HepG2 (cell line): Measurements from ENCODE around the gene LAG3. TPM values are rescaled to one million over a fixed set of nuclear protein-coding genes. Genes with fewer than 3 reads are reported as not detected.
A peak's percentile ranks its signal among the peaks of the same experiment; 100 is the strongest.

Experiments used
- BORCS8-MEF2B ChIP-seq: sonication (generic); formaldehyde crosslinking; IDR thresholded peaks from 2 replicates; pipeline ENCODE4 v1.8.0; 2022; ENCODE audit warnings: mild to moderate bottlenecking, missing genetic modification reagents
- CBX2 ChIP-seq, 2 experiments: fragments of 200-600 bp in 1 of 2; sonication (generic); formaldehyde crosslinking in 1 of 2; IDR thresholded peaks; 2 replicates each; pipeline versions ENCODE4 v1.7.0 to v1.8.1; 2018 to 2022; ENCODE audit warnings: low read depth in 2 of 2, low read length in 1 of 2, mild to moderate bottlenecking in 1 of 2, missing genetic modification reagents in 1 of 2
- CEBPB ChIP-seq: IDR thresholded peaks from 2 replicates; pipeline ENCODE4 v1.6.1; 2011; ENCODE audit warnings: low read depth, low read length, improper control_type of control experiment, borderline replicate concordance
- ELF3 ChIP-seq: IDR thresholded peaks from 2 replicates; pipeline ENCODE4 v1.6.1; 2016; ENCODE audit warnings: missing genetic modification reagents, missing compliant biosample characterization
- ETV6 ChIP-seq: sonication (generic); formaldehyde crosslinking; conservative IDR thresholded peaks from 2 replicates; pipeline ENCODE4 v1.4.0; 2020; ENCODE audit warnings: missing genetic modification reagents
- GLI4 ChIP-seq: sonication (generic); formaldehyde crosslinking; IDR thresholded peaks from 2 replicates; pipeline ENCODE4 v1.5.1; 2020; ENCODE audit warnings: missing genetic modification reagents, mild to moderate bottlenecking, moderate library complexity, borderline replicate concordance
- IKZF4 ChIP-seq: sonication (generic); formaldehyde crosslinking; IDR thresholded peaks from 2 replicates; pipeline ENCODE4 v1.5.1; 2020; ENCODE audit warnings: borderline replicate concordance, mild to moderate bottlenecking, low read depth, missing genetic modification reagents; ENCODE audit errors: not compliant biosample characterization
- LCORL ChIP-seq, 2 experiments: fragments of 450-650 bp in 1 of 2; sonication (generic) in 1 of 2; formaldehyde crosslinking in 1 of 2; IDR thresholded peaks; 2 replicates each; pipeline versions ENCODE4 v1.5.0 to v1.6.1; 2017 to 2020; ENCODE audit warnings: antibody characterized with exemption in 1 of 2, missing genetic modification reagents in 1 of 2
- NFKB2 ChIP-seq: sonication (generic); formaldehyde crosslinking; IDR thresholded peaks from 2 replicates; pipeline ENCODE4 v1.4.0; 2020; ENCODE audit warnings: missing genetic modification reagents, borderline replicate concordance
- NFRKB ChIP-seq: fragments of 450-650 bp; IDR thresholded peaks from 2 replicates; pipeline ENCODE4 v1.6.1; 2017
- POLR2AphosphoS5 ChIP-seq: IDR thresholded peaks from 2 replicates; pipeline ENCODE4 v1.6.1; 2012; ENCODE audit warnings: low read depth, low read length
- SATB2 ChIP-seq: sonication (generic); formaldehyde crosslinking; IDR thresholded peaks from 2 replicates; pipeline ENCODE4 v1.5.0; 2020; ENCODE audit warnings: missing genetic modification reagents
- U2AF2 ChIP-seq: fragments of 200-400 bp; formaldehyde crosslinking; IDR thresholded peaks from 2 replicates; pipeline ENCODE4 v1.6.1; 2017; ENCODE audit warnings: low read depth, mild to moderate bottlenecking, low read length
- ZBTB8A ChIP-seq: sonication (generic); formaldehyde crosslinking; IDR thresholded peaks from 2 replicates; pipeline ENCODE4 v1.4.0; 2020; ENCODE audit warnings: mild to moderate bottlenecking, low read depth, missing genetic modification reagents, borderline replicate concordance
- ZNF124 ChIP-seq: sonication (generic); formaldehyde crosslinking; IDR thresholded peaks from 2 replicates; pipeline ENCODE4 v1.4.0; 2020; ENCODE audit warnings: missing genetic modification reagents
- ZNF441 ChIP-seq: sonication (generic); formaldehyde crosslinking; IDR thresholded peaks from 2 replicates; pipeline ENCODE4 v1.7.0; 2021; ENCODE audit warnings: missing genetic modification reagents, borderline replicate concordance
- ZNF597 ChIP-seq: sonication (generic); formaldehyde crosslinking; IDR thresholded peaks from 2 replicates; pipeline ENCODE4 v1.5.0; 2020; ENCODE audit warnings: missing genetic modification reagents
- ZSCAN20 ChIP-seq: sonication (generic); formaldehyde crosslinking; IDR thresholded peaks from 2 replicates; pipeline ENCODE4 v1.4.0; 2020; ENCODE audit warnings: missing genetic modification reagents, mild to moderate bottlenecking, borderline replicate concordance
- polyA plus RNA-seq, 8 experiments: library from polyadenylated mRNA; depleted of rRNA in 3 of 8; stranded (reverse) in 7 of 8; unstranded in 1 of 8; fragments of >200 nt; fragmentation: Illumina TruSeq in 4 of 8; extraction: Trizol in 4 of 8; gene quantifications; 2 replicates each; pipeline versions ENCODE4 v1.2.1 to v1.2.3, GENCODE V29; 2011 to 2016; ENCODE audit warnings: low read depth in 4 of 8, missing spikeins in 1 of 8, mixed read lengths in 1 of 8; ENCODE audit not compliant: insufficient read depth in 1 of 8
- total RNA-seq, 5 experiments: library from RNA; depleted of rRNA; stranded (reverse); fragments of >200 nt; fragmentation: Illumina TruSeq; extraction: Trizol; gene quantifications; 2 replicates each; pipeline ENCODE4 v1.2.3, GENCODE V29; 2016; ENCODE audit warnings: low read depth in 1 of 5
- TF ChIP-seq, protein P1 (sequence below): sonication (generic); formaldehyde crosslinking; IDR thresholded peaks from 2 replicates; pipeline ENCODE4 v1.4.0; 2020; ENCODE audit warnings: missing genetic modification reagents, borderline replicate concordance
- TF ChIP-seq, protein P2 (sequence below): IDR thresholded peaks from 2 replicates; pipeline ENCODE4 v1.6.1; 2016; ENCODE audit warnings: missing biosample characterization, missing genetic modification reagents, low read depth
- TF ChIP-seq, protein P3 (sequence below): sonication (generic); formaldehyde crosslinking; IDR thresholded peaks from 2 replicates; pipeline ENCODE4 v1.4.0; 2020; ENCODE audit warnings: mild to moderate bottlenecking, low read depth, missing genetic modification reagents

Gene LAG3
- total and polyA plus RNA-seq, 2 of the 13 experiments (the other 11 are each of a cell fraction or from before 2014, with no cell fraction given): 0.11 to 0.26 TPM

DNA sequence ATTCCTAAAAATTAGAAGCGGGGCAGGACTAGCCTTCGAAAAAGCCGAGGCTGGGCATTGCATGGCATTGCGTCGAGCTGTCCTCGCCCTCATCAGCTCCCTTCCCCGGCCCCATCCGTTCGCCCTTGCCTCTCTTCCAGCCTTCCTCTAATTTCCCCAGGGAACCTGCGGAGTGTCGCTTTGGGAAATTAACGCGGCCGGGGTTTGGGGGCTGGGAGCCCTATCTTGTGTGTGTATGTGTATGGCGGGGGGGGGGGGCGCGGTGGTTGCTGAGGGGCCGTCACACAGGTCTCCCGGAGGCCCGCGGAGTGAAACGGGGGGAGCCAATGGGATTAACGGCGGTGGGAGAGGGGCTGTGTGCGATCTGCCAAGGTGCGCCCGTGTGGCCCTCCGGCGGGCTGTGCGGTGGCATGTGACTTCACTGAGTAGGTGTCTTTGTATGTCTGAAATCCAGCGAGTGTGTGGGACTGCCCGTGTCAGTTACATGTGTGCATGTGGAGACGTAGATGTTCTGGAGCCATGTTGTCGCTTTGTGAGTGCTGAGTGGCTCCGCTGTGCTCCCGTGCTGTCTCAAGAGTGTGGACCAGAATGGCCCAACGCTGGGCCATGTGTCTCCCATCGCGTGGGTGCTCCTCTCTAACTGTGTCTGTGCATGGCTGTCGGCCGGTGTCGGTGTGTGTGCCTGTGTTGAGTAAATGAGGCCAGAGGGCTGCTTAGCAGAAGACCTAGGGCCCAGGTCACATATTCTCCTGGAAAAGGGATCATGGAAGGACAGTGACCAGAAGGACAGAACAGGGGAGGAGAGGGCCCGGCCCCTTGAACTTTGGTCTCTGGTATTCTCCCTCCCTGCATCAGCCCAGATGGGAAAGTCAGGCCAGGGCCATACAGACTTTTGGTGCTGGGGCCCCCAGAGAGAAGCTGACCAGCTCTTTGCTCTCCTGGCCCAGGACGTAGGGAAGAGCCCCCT is 4.7 kb upstream of the LAG3 start (continued):
- no peak for TF ChIP-seq BORCS8-MEF2B (CRISPR knock-in tag)
- no peak for TF ChIP-seq SATB2 (CRISPR knock-in tag)
- TF ChIP-seq U2AF2: no peak
- TF ChIP-seq ZBTB8A (CRISPR knock-in tag): no peak
- TF ChIP-seq, protein P1, sequence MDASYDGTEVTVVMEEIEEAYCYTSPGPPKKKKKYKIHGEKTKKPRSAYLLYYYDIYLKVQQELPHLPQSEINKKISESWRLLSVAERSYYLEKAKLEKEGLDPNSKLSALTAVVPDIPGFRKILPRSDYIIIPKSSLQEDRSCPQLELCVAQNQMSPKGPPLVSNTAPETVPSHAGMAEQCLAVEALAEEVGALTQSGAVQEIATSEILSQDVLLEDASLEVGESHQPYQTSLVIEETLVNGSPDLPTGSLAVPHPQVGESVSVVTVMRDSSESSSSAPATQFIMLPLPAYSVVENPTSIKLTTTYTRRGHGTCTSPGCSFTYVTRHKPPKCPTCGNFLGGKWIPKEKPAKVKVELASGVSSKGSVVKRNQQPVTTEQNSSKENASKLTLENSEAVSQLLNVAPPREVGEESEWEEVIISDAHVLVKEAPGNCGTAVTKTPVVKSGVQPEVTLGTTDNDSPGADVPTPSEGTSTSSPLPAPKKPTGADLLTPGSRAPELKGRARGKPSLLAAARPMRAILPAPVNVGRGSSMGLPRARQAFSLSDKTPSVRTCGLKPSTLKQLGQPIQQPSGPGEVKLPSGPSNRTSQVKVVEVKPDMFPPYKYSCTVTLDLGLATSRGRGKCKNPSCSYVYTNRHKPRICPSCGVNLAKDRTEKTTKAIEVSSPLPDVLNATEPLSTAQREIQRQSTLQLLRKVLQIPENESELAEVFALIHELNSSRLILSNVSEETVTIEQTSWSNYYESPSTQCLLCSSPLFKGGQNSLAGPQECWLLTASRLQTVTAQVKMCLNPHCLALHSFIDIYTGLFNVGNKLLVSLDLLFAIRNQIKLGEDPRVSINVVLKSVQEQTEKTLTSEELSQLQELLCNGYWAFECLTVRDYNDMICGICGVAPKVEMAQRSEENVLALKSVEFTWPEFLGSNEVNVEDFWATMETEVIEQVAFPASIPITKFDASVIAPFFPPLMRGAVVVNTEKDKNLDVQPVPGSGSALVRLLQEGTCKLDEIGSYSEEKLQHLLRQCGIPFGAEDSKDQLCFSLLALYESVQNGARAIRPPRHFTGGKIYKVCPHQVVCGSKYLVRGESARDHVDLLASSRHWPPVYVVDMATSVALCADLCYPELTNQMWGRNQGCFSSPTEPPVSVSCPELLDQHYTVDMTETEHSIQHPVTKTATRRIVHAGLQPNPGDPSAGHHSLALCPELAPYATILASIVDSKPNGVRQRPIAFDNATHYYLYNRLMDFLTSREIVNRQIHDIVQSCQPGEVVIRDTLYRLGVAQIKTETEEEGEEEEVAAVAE: no peak
- no peak for TF ChIP-seq ZNF124 (CRISPR knock-in tag)
- TF ChIP-seq ZSCAN20 (CRISPR knock-in tag): no peak
- 0 out of 2 replicates have a peak, but pooled peaks have one; percentile 17 for TF ChIP-seq ELF3 (CRISPR knock-in tag)
- no peak for TF ChIP-seq NFRKB
- TF ChIP-seq, protein P2, sequence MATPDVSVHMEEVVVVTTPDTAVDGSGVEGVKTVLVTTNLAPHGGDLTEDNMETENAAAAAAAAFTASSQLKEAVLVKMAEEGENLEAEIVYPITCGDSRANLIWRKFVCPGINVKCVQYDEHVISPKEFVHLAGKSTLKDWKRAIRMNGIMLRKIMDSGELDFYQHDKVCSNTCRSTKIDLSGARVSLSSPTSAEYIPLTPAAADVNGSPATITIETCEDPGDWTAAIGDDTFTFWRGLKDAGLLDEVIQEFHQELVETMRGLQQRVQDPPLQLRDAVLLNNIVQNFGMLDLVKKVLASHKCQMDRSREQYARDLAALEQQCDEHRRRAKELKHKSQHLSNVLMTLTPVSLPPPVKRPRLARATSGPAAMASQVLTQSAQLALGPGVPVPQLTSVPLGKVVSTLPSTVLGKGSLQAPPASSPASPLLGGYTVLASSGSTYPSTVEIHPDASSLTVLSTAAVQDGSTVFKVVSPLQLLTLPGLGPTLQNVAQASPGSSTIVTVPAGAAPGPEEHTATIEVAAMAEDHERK (CRISPR knock-in tag): no peak
- no peak for TF ChIP-seq IKZF4 (CRISPR knock-in tag)
- peak; percentile 80 for TF ChIP-seq POLR2AphosphoS5
- no peak for TF ChIP-seq ZNF597 (CRISPR knock-in tag)
- TF ChIP-seq CEBPB: no peak
- no peak for TF ChIP-seq CBX2 (IDR thresholded peaks at IDR 0.05; ENCODE audit: low read depth, low read length)
- no peak for TF ChIP-seq CBX2 (CRISPR knock-in tag; IDR thresholded peaks at IDR 0.05; ENCODE audit: low read depth)
- no peak for TF ChIP-seq LCORL (IDR thresholded peaks at IDR 0.05)
- peak; percentile 91 for TF ChIP-seq LCORL (CRISPR knock-in tag; IDR thresholded peaks at IDR 0.05)
- 0 out of 2 replicates have a peak, but pooled peaks have one; percentile 62 for TF ChIP-seq ZNF441 (CRISPR knock-in tag)
- TF ChIP-seq GLI4 (CRISPR knock-in tag): no peak
- TF ChIP-seq, protein P3, sequence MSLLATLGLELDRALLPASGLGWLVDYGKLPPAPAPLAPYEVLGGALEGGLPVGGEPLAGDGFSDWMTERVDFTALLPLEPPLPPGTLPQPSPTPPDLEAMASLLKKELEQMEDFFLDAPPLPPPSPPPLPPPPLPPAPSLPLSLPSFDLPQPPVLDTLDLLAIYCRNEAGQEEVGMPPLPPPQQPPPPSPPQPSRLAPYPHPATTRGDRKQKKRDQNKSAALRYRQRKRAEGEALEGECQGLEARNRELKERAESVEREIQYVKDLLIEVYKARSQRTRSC: no peak
- peak; percentile 56; the same call in 1 of the 2 replicates for TF ChIP-seq NFKB2 (CRISPR knock-in tag)
- TF ChIP-seq ETV6: no peak
